Hematopoietic multipotent progenitor cell treated with erythropoietin and hydrocortisone succinate and interleukin-3 and kit ligand, for 6 days (in vitro differentiated cells): Measurements from ENCODE around the gene NUAK1.

Experiments used
- DNase-seq: peaks from one replicate; pipeline ENCODE4 v3.0.0-alpha.2; 2015

NUAK1 gene

DNA sequence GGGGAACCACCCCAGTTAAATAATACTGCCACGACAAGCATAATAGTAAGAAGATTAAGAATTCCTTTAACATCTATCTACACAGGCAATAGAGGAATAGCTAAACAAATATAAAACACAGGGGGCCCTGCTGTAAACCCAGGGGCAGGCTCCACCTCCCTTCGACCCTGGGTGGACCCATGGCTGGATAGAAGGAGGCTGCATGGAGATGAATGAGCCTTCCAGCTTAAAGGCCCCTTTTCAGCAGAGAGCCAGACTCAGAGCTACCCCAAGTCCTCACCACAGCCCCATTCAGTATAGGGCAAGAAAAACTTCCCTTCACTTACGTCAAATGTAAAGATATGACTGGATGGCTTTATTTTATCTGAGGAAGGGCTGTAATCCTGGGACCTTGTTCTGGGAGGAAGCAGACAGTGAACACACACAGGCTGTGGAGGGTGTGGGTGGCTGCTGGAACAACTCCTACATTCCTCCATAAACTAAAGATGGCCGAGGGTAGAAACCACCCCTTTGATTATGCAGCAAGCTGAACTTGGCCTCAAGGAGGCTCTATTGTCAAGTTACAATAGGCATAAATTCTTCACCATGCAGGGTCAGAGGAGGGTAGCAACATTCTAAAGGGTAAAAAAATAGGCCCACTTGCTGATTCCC is 30.4 kb downstream of the NUAK1 start:
- DNase-seq = no peak

DNA sequence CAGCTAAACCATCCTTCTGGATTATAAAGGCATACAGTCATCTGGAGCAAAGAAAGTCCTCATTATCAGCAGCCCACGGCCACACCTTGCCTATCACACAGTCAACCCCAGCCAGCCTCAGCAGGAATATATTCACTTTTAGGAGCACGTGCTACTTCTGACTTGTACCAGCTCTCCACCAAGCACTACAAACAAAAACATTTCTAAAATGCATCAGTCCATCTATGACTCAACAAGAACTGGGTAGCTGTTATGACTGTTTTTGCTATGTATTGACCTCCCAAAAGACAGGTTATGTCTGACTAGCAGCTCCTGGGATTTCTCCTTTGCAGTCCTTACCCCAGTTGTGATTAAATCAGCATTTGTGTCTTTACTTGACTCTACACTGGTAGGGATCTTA is 31.2 kb downstream of the NUAK1 start:
- DNase-seq = no peak

DNA sequence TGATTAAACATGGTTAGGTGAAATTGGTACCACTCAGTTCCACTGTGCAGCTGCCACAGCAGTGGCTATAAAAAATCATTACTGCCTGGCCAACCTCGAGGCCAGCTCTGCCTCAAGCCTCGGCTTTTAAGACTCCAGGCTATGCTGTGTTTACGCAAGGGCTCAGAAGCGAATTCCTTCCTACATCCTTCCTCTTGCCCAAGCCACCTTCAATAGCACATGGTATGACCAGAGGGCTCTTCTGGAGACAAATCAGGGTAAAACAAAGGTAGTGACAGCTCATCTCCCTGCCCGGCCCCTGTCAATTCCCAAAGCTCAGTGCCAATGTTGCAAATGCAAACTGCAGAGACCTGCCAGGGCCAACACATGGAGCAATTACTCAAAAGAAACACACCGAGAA is 31.9 kb downstream of the NUAK1 start:
- DNase-seq = no peak

DNA sequence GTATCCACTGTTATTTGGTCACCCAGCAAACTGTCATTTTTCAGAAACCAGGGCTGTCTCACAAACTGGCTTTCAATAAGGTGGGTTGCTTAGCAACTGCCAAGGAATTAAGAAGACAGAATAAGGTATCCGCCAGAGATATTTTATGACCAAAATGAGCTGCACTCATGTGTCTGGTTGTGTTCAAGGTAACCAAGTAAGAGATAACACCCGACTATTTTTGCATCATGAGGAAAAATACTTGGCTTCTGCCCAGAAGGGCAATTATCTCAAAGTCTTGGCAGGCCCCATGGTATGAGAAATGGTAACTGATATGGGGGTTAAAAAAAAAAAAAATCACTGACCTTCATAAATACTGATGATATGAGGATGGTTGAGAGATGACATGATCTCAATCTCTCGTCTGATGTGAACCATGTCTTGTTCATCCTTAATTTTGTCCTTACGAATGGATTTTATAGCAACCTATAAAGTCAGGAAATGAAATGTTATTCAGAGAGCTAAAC is 32.6 kb downstream of the NUAK1 start:
- DNase-seq = no peak

DNA sequence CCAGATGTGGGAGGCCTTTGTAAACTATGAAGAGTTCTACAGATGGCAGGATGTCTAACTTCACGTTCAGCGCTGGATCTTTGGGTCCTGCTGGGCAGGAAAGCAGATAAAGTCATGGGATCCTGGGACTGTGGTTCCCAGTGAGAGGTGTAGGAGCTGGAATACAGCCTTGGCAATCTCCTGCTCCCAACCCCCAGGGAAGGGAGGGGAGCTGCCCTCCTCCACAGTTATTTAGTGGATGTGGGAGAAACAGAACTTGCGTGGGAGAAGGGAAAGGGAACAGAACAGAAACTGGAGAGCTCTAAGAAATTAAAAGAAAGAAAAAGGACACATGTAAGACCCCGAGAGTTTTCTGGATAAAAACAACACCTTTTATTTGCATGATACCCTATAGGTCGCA is 37.0 kb downstream of the NUAK1 start:
- no peak for DNase-seq

DNA sequence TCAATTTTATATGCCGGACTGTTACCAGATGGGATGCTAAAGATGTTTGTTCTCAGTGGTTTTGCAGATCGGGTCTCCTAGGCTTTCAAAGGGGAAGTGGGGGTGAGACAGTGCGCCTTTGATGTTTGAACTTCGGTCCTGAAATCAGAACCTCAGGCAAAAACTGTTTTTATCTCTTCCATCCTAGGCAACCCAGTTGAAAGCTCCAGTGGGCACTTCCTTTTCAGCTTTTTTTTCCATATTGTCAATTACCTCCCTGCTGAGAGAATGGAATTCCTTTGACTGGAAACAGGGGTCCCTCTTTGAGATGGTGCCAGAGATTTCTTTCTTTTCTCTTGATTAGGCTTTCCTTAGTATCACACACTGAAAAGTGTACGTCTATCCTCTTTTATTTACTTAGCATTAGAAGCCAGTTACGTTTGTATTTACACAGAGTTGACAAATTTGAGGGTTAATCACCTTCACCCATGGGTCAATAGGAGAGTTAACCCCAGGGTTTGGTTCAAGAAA is 40.0 kb downstream of the NUAK1 start:
- no peak for DNase-seq

DNA sequence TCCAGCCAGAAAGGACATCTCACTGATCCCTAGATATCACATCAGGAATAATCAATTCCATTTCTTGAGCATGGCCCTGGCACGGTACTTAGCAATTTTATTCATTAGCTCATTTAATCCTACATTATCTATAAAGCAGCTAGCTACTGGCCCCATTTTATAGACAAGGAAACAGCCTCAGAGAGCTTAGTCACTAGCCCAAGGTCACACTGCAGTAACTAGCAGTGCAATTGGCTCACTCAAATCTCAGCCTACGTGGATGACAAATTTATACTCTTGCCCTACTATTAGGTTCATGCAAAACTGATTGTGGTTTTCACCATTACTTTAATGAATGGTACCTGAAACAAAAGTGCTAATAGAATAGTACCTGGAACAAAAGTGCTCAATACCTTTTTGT is 41.7 kb downstream of the NUAK1 start:
- no peak for DNase-seq

DNA sequence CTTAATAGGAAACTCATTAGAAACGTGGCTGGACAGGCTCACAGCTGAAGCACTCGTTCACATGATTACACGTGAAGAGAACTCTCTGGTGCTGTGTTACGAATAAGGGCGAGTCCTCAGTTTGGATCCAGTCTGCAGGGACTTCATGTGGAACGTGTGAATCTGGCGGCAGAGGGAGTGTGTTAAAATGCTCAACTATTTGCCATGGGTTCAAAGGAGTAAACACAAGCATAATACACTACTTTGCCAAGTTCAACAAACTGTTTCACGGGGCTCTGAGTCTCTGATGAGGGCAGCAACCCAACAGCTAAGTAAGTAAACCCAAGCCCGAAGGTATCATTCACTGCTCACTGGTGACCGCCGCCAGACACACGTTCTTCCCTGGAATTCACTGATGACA is 42.4 kb downstream of the NUAK1 start:
- DNase-seq = no peak

DNA sequence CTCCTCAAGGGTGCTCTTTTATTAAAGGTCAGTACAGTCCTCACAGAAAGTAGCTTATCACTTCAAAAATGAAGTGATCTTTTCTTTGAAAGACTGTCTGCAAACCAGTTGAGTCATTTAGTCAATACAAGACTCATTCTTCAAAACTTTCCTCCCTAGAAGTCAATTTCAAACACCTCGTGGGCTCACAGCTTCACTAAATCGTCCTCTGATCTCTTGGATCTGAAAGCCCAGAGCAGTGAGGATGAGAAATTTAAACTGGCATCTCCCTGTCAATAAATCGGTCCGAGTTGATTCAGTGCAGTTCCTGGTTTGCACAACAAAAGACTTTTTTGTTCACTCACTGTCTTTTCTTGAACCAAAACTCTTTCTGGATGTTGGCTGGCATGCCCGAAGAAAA is 44.5 kb downstream of the NUAK1 start:
- DNase-seq = no peak

DNA sequence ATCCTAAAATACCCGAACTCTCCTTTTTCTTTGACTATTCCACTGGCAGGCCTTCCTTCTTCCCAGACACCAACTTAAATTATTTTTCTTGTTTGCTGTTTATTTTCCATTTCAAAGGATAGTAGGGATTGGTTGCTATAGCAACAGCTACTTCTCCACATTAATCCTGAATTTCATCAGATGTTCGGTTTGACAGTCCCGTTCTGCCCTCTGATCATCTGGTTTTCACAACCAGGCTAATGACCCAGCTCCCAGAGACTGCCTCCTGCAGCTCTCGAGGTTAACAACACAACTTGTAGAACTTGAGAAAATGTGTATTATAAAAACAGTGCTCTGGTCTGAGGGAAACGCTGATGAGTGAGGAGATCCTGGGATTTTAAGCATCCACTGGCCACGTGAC is 45.5 kb downstream of the NUAK1 start:
- no peak for DNase-seq

DNA sequence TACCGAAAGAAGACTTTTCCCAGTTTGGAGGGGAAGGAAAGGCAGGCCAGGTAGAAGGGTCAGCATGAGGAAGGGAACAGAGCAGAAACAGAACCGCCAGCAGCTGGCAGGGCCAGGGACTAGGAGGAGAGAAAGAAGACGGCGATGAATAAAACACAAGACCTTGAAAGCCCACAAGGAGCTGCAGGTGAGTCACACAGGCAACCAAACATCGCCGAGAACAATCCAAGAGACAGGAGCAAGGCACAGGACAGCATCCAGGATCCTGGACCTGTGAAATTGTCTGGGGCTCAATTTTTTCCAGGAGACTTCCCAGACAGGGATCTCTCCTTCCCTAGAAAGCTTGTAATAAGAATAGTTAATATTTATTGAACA is 47.3 kb downstream of the NUAK1 start:
- DNase-seq = no peak

DNA sequence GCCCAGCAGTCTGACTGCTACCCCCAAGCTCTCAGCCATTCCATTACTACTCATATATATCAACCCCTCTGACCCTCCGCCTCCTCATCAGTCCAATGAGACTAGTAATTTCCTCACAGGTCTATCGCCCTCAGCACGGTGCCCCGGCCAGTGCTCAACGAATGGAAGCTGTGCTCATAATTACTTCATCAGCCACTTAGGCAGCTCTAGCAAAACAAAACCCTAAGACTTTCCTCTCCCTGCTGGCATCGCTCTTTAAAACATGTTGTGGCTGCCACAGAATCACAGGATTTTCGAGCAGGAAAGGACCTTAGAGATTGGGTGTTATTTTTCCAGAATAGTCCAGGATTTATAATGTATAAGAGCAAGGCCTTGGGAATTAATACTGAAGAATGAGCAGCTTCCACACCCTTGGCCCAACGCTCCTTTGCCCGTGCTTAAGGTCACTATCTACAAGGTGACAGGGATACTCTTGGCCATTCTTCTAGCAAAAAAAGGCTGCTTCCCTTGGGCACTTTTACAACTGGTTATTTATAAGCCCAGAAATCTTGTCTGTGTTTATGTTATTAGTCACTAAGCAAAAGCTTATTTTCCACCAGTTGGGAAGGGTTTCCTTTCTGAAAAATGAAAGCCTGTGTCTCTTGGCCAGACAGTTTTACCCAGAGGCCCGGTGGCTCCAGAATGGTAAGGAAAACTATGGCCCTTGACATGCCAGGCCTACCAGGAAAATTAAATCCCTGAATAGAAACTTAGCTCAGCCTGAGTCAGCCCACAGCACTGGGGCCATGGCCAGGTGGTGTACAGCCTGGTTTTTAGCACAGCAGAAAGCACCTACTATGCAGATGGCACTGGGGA is 47.9 kb downstream of the NUAK1 start:
- DNase-seq = no peak

DNA sequence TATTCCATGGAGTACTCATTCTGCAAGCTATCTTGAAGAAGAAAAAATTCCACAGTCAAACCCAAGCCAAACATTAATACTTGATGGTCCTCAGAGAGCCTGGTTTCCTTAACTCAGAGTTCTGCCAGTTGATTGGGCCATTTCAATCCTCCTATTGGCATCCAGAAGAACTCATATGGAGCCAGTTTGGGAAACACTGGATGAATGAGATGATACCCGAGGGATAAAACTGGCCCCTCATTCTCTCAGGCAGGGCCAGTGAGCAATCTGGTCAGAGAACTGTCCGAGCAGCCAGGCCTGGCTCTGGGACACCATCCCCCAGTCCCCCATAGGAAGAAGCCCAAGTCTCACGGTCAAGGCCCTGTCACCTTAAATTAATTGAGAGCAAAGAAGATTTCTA is 48.8 kb downstream of the NUAK1 start:
- DNase-seq = no peak

DNA sequence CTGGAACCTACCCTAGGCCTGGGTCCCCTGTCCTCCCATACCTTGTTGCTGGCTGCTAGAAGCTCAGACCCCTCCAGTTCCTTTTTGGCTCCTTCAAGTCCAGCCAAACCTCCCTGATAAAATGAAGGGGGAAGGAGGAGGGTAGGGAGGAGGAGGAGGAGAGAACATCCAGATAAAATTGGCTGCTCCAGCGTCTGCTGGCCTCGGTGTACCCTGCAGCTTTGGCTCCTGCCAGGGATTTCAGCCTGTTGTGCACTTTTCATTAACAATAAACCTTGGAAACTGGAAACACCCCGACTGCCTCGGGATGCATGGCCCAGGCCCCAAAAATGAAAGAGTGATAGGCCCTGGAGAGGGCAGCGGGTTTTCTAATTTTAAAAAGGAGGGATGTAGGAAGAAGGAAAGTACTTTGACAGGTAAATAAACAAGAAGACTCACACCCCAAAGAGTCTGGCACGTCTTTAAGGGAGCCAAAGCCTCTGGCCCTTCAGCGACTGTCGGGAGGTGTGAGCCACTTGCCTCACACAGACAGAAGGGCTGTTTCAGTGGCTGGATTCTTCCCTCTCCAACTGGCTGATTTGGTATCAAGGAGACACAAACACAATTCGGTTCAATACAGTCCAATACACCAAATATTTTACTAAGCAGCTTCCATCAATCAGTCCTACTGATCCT is 49.8 kb downstream of the NUAK1 start:
- DNase-seq = no peak

DNA sequence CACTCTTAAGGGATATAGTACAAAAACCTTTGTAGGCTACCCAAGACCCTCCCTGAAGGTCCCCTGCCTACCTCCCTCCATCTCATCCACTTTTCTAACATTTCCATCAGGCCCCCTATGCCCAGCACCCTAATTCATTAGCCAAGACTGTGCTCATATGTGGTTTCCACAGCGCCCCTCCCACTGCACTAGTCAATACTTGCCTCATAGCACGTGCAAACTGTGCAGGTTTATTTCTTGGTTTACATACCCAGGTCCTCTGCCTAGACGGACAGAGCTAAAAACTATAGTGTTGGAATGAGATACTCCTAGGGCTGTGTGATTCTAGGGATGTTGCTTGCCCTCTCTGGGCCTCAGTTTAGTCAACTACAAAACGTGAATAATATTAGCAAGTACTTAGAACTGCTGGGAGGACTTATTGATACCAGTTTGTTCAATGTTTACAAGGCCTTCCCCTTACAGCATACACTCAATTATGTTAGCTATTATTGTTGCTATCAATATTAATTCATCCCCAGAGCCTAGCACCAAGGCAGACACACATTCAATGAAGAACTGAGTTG is 50.4 kb downstream of the NUAK1 start:
- no peak for DNase-seq

DNA sequence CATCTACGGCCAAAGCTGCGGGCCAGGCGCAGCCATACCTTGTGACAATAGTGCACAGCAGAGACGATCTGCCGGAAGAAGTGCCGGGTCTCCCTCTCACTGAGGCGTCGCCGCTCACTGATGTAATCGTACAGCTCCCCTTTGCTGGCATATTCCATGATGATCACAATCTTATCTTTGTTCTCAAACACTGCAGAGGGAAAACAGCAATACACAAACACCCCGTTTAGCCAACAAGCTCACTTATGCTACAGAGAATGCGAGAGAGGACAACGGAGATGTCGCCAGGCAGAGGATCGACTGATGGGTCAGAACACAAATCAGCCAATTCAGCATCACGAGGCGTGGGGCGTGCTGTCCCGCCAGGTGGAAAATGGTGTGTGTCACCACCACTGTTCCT is 52.1 kb downstream of the NUAK1 start:
- no peak for DNase-seq

DNA sequence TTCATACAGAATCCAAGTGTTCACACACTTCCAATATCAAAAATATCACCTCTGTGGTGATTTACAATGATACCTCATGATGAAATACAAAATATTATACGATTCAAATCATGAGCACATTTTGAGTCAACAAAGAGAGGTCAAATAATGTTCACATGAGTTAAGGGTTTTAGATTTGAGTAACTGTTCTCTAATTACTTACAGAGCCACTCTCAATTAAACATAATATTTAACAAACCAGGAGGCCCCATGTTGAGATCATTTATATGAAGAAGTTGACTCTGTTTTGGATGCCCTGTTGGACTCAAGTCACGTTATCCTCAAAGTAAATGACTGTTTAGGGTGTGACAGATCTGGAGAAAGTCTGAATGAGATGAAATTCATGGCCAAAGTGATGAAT is 53.5 kb downstream of the NUAK1 start:
- no peak for DNase-seq

DNA sequence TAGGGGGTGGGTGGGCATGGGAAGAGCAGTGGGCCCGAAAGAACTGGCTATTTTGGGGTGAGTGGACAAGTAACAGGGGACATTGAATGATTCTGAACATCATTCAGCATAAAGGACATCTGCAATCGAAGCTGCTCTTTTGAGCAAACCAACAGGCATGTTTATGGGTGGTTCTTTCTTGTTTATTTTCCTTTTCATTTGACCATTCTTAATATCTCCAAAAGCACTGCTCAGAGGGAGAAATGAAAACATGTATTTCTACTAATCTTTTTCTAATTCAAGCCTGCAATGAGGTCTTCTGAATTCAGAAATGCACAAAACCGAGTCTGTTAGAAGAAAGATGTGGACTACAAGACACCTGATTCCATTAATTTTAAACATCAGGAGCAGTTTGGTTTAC is 54.0 kb downstream of the NUAK1 start:
- DNase-seq = no peak

DNA sequence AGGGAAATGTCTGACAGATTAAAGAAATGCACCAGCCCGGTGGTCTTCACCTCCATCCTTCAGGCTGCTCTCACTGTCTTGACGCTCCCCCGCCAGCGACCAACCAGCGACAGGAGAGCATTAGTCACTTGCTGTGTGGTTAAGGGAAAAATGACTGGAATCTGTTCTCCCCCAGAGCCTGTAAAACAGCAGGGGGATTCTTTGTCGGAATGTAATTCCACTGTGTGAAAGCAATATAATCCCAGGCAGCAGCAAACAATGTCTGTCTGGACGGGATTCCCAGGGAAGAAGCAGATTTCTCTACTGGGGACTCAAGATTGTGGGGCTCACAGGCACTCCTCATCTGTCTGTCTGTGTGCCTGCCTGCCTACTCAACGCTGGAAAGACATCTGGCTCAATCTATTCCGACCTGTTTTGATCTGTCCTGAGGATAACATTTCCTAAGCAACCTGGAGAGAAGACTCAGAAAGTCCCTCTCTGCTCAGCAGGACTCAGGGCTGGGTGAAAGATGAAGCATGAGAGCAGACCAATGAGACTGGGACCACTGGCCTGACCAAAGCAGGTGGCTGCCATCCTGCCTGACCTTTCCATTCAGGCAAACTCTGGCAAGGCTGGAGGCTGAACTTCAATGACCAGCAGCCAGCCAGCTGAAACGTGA is 54.6 kb downstream of the NUAK1 start:
- DNase-seq = no peak

DNA sequence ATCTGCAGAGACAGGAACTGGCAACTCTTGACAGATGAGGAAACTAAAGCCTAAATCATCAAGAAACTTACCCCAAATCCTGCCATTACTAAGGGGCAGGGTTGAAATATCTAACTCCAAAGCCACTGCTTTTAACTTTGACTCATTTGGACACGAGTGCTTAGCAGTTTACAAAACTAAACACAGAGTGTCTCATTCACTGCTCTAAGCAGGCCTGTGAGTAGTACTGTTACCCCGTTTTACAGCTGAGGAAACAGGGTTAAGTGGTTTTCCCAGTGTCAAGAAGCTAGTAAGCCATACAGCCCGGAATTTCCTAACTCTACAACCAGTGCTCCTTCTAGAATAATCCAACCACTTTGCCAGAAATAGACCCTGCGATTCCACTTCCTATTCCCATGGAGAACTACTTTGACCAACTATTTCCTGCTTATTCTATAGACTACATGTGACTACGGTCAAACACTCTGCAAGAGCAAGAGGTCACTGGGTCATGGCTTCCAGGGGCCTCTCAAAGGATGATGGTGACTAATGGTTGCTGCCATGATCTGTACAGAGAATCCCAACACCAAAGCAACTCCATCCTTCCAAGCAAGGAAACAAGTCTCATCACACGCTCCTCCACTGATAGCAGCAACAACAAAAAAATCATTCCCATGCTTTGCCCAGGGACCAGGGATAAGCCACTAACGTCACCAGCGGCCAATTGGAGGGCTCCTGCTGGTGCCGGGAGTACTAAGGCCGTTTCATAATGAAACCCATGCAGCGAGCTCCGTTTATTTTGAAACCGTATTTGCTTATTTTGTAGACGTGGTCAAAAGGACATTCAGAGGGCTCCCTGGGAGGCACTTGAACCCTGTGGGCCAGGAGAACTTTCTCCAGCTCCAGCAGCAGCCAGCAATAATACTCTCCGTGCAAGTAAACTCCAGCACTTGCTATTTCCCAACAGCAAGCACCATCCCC is 56.3 kb downstream of the NUAK1 start:
- DNase-seq = no peak

DNA sequence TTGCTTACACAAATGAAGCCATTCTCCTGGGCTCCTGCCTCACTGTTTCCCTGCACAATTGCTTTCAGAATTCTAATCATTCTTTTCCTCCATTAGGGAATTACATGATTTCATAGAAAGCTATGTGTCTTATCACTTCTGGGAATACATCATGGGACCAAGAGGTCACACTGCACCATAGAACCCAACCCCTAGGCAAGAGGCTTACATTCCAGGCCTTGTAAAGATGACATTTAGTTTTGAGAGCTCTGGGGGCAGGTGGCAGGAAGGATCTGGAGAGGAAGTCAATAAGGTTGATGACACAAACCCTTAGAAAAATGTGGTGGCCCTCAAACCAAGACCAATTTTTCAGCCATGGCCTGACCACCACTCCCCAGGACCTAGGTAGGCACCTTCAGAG is 57.1 kb downstream of the NUAK1 start:
- DNase-seq = no peak

DNA sequence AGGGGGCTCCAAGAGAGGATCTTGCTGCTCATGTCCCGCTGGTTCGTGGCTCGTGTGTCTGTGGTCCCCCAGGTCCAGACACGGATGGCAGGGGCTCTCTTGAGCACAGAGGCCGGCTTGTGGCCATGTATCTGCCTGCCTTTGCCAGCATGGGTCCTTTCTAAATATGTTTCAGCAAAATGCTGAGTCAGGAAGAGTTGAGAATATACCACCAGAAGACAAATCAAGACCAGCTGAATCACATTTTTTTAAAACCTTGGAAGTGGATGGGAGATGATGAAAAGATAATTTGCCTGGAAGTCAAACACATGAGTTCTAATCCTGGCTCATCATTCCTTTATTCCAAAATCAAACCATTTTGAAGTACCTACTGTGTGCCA is 58.0 kb downstream of the NUAK1 start:
- no peak for DNase-seq
